HepG2 (cell line): ENCODE results near the gene CFAP73. TPM values are rescaled to one million over a fixed set of nuclear protein-coding genes. Genes with fewer than 3 reads are reported as not detected.

ENCODE experiments used
- ATAC-seq: fragments of 200-7000 bp; cut with Tn5 transposase; 3 replicates; pipeline ENCODE4 v1.9.1; 2020; ENCODE audit warnings: mild to moderate bottlenecking, moderate library complexity
- BruUV-seq: library from RNA; stranded (reverse); fragments of 400-500 nt; replicated peaks from 2 replicates; lab custom pipeline; 2021; lab: Mats Ljungman, UMichigan
- CTCF ChIA-PET: fragments of 300-600 bp; formaldehyde crosslinking; extraction: SDS; loops from one replicate; lab custom pipeline; 2021; ENCODE audit warnings: low total read pairs, inconsistent platforms, low intra/inter-chr PET ratio; lab: Yijun Ruan, JAX
- POLR2A ChIA-PET: fragments of 350-600 bp; sonication (Branson Sonifier 250); formaldehyde crosslinking; loops from one replicate; lab custom pipeline; 2020; ENCODE audit warnings: antibody characterized with exemption, inconsistent platforms; lab: Yijun Ruan, JAX
- DNase-seq: peaks from one replicate; pipeline ENCODE4 v3.0.0-alpha.2; 2015; ENCODE audit warnings: low spot score
- FAIRE-seq: peaks from 3 replicates; lab custom pipeline; 2011; peaks lifted over from hg19 to GRCh38; lab: Jason Lieb, UNC
- H2AFZ ChIP-seq: one replicate; pipeline ENCODE4 v1.6.1; 2011; ENCODE audit warnings: low read length, inconsistent platforms
- H3K27ac ChIP-seq: fragments of 300-600 bp; 3 replicates; pipeline ENCODE4 v1.8.0; 2011; ENCODE audit warnings: mixed run types, mild to moderate bottlenecking, mixed read lengths, low read length, inconsistent platforms; ENCODE audit not compliant: insufficient read depth; ENCODE audit errors: extremely low read length
- H3K27me3 ChIP-seq, 2 experiments: fragments of 200-600 bp in 1 of 2; 2 replicates in 1 of 2; 3 replicates in 1 of 2; pipeline versions ENCODE4 v1.6.0 to v1.8.0; 2011; ENCODE audit warnings: low read length in 2 of 2, mild to moderate bottlenecking in 2 of 2, moderate library complexity in 2 of 2, inconsistent platforms in 1 of 2; ENCODE audit not compliant: insufficient read depth in 2 of 2, control insufficient read depth in 1 of 2
- H3K36me3 ChIP-seq, 2 experiments: fragments of 200-600 bp in 1 of 2; replicated peaks in 1 of 2; 2 replicates in 1 of 2; 3 replicates in 1 of 2; pipeline versions ENCODE4 v1.5.1 to v1.8.0; 2011; ENCODE audit warnings: low read length in 2 of 2, inconsistent platforms in 1 of 2; ENCODE audit not compliant: insufficient read depth in 2 of 2, control insufficient read depth in 1 of 2
- H3K4me1 ChIP-seq: 2 replicates; pipeline ENCODE4 v1.5.1; 2012; ENCODE audit warnings: low read length, inconsistent platforms; ENCODE audit not compliant: insufficient read depth
- H3K4me2 ChIP-seq: 2 replicates; pipeline ENCODE4 v1.6.0; 2011; ENCODE audit warnings: low read depth, low read length, inconsistent platforms
- H3K4me3 ChIP-seq, 3 experiments: fragments of 200-600 bp in 1 of 3; sonication (generic), shearing (Covaris generic) in 1 of 3; replicated peaks in 1 of 3; 2 replicates each; pipeline ENCODE4 v1.5.1; 2011 to 2016; ENCODE audit warnings: low read length in 3 of 3, inconsistent platforms in 2 of 3, low read depth in 2 of 3, mild to moderate bottlenecking in 2 of 3, control low read depth in 1 of 3, mixed read lengths in 1 of 3; ENCODE audit not compliant: insufficient read depth in 1 of 3
- H3K79me2 ChIP-seq: one replicate; pipeline ENCODE4 v1.6.1; 2011; ENCODE audit warnings: low read length, inconsistent platforms; ENCODE audit not compliant: insufficient read depth
- H3K9ac ChIP-seq: 2 replicates; pipeline ENCODE4 v1.6.0; 2011; ENCODE audit warnings: mild to moderate bottlenecking, low read depth, low read length, inconsistent platforms; ENCODE audit not compliant: insufficient read depth
- H3K9me3 ChIP-seq: 2 replicates; pipeline ENCODE4 v1.5.1; 2012; ENCODE audit warnings: mild to moderate bottlenecking, low read length
- H4K20me1 ChIP-seq: 2 replicates; pipeline ENCODE4 v1.6.0; 2011; ENCODE audit warnings: inconsistent platforms, mild to moderate bottlenecking, low read length, moderate library complexity; ENCODE audit not compliant: insufficient read depth
- DPF2 ChIP-seq: sonication (generic); formaldehyde crosslinking; IDR thresholded peaks from 2 replicates; pipeline ENCODE4 v1.4.0; 2020; ENCODE audit warnings: mild to moderate bottlenecking, low read depth, missing genetic modification reagents, borderline replicate concordance
- FOXM1 ChIP-seq: sonication (generic); formaldehyde crosslinking; IDR thresholded peaks from 2 replicates; pipeline ENCODE4 v1.5.0; 2020; ENCODE audit warnings: missing genetic modification reagents
- FOXO1 ChIP-seq: sonication (generic); formaldehyde crosslinking; IDR thresholded peaks from 2 replicates; pipeline ENCODE4 v1.4.0; 2020; ENCODE audit warnings: missing genetic modification reagents
- NR1H2 ChIP-seq: sonication (generic); formaldehyde crosslinking; IDR thresholded peaks from 2 replicates; pipeline ENCODE4 v1.8.1; 2022; ENCODE audit warnings: low read depth, missing genetic modification reagents, borderline replicate concordance
- PHF20 ChIP-seq: sonication (generic); formaldehyde crosslinking; IDR thresholded peaks from 2 replicates; pipeline ENCODE4 v1.5.0; 2020; ENCODE audit warnings: mild to moderate bottlenecking, missing genetic modification reagents
- SP4 ChIP-seq: sonication (generic); formaldehyde crosslinking; IDR thresholded peaks from 2 replicates; pipeline ENCODE4 v1.8.1; 2023; ENCODE audit warnings: mild to moderate bottlenecking, missing genetic modification reagents
- TOE1 ChIP-seq: sonication (generic); formaldehyde crosslinking; IDR thresholded peaks from 2 replicates; pipeline ENCODE4 v1.4.0; 2020; ENCODE audit warnings: mild to moderate bottlenecking, missing genetic modification reagents
- ZNF33B ChIP-seq: sonication (generic); formaldehyde crosslinking; IDR thresholded peaks from 2 replicates; pipeline ENCODE4 v1.5.1; 2020; ENCODE audit warnings: mild to moderate bottlenecking, missing genetic modification reagents
- WGBS: methylation state at CpG from one replicate; pipeline ENCODE4 v1.1.6; 2017; ENCODE audit warnings: low lambda C conversion rate; 5-methylcytosine and 5-hydroxymethylcytosine counted together
- in situ Hi-C: cut with HindIII; loops from 2 replicates; pipeline ENCODE4 v1.10.0; 2017; ENCODE audit warnings: low pct_unique_long_range_greater_than_20kb; ENCODE audit not compliant: extremely low pct_ligation_motif_present
- intact Hi-C: fragments of 100-400 bp; cut with micrococcal nuclease; formaldehyde crosslinking; loops from one replicate; pipeline ENCODE4 v1.10.0; 2022; ENCODE audit not compliant: unreplicated experiment
- polyA plus RNA-seq, 8 experiments: library from polyadenylated mRNA; depleted of rRNA in 3 of 8; stranded (reverse) in 7 of 8; unstranded in 1 of 8; fragments of >200 nt; fragmentation: Illumina TruSeq in 4 of 8; extraction: Trizol in 4 of 8; gene quantifications; 2 replicates each; pipeline versions ENCODE4 v1.2.1 to v1.2.3, GENCODE V29; 2011 to 2016; ENCODE audit warnings: low read depth in 4 of 8, missing spikeins in 1 of 8, mixed read lengths in 1 of 8; ENCODE audit not compliant: insufficient read depth in 1 of 8
- total RNA-seq, 5 experiments: library from RNA; depleted of rRNA; stranded (reverse); fragments of >200 nt; fragmentation: Illumina TruSeq; extraction: Trizol; gene quantifications; 2 replicates each; pipeline ENCODE4 v1.2.3, GENCODE V29; 2016; ENCODE audit warnings: low read depth in 1 of 5
- TF ChIP-seq, protein P1 (sequence below), 2 experiments: IDR thresholded peaks; 2 replicates each; pipeline ENCODE4 v1.6.1; 2011 to 2012; ENCODE audit warnings: low read length in 2 of 2, borderline replicate concordance in 1 of 2, low read depth in 1 of 2, mild to moderate bottlenecking in 1 of 2, moderate library complexity in 1 of 2
- TF ChIP-seq, protein P2 (sequence below): sonication (generic); formaldehyde crosslinking; IDR thresholded peaks from 2 replicates; pipeline ENCODE4 v1.4.0; 2020; ENCODE audit warnings: missing genetic modification reagents
- TF ChIP-seq, protein P3 (sequence below): sonication (generic); formaldehyde crosslinking; conservative IDR thresholded peaks from 2 replicates; pipeline ENCODE4 v1.8.0; 2022; ENCODE audit warnings: mild to moderate bottlenecking, moderate library complexity, missing genetic modification reagents
- TF ChIP-seq, protein P4 (sequence below): sonication (generic); formaldehyde crosslinking; IDR thresholded peaks from 2 replicates; pipeline ENCODE4 v1.4.0; 2020; ENCODE audit warnings: missing genetic modification reagents
- TF ChIP-seq, protein P5 (sequence below): sonication (generic); formaldehyde crosslinking; IDR thresholded peaks from 2 replicates; pipeline ENCODE4 v1.5.1; 2020; ENCODE audit warnings: missing genetic modification reagents, mild to moderate bottlenecking, borderline replicate concordance

The CFAP73 gene
- total and polyA plus RNA-seq, 2 of the 13 experiments (the other 11 are each of a cell fraction or from before 2014, with no cell fraction given) = not detected

DNA sequence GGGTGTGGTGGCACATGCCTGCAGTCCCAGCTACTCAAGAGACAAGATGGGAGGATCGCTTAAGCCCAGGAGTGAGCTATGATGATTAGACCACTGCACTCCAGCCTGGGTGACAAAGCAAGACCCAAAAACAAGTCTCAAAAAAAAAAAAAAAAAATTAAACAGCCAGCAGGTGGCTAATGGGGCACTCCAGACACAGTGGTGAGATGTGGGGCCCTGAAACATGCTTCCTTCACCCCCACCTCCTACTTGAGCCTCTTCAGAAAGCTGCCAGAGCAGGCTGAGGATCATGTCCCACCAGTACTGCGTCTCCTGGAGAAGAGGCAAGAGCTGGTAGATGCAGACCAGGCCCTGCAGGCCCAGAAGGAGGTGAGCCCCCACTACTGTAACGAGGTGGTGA, 2.1 kb downstream of the CFAP73 start:
- FAIRE-seq (no peak), DNase-seq (no peak), ATAC-seq (no peak)
- Histone ChIP-seq H3K36me3 (no peaks in the 10 kb centered on the region), H3K27me3 (peaks cover 0 to 45% of the 10 kb centered on the region in 2 experiments; a peak in 4 of 5 replicates), H3K9me3 (no peaks in the 10 kb centered on the region), H3K4me1 (peaks cover 18% of the 10 kb centered on the region), H3K4me2 (no peak overlapping the region), H3K4me3 (no peak overlapping the region), H3K79me2 (no peaks in the 10 kb centered on the region), H4K20me1 (no peaks in the 10 kb centered on the region), H3K9ac (no peak overlapping the region), H3K27ac (no peak overlapping the region), H2AFZ (no peak overlapping the region)
- ChIA-PET CTCF (no interaction called here), POLR2A (no interaction called here)
- no TSS peak for BruUV-seq
- WGBS = 39% methylated on average over 3 of the region's 3 CpGs
- in situ Hi-C loops (no loop called here), intact Hi-C loops (loop anchor here (2.0 kb wide), 1 partner anchor 103 kb away; no protein-coding TSS in a partner anchor)
- TF ChIP-seq SP4 (CRISPR knock-in tag) (no peak), DPF2 (CRISPR knock-in tag) (no peak), PHF20 (no peak), NR1H2 (CRISPR knock-in tag) (no peak), TOE1 (CRISPR knock-in tag) (no peak), FOXM1 (CRISPR knock-in tag) (no peak), FOXO1 (CRISPR knock-in tag) (no peak), ZNF33B (no peak)
- TF ChIP-seq, protein P1, sequence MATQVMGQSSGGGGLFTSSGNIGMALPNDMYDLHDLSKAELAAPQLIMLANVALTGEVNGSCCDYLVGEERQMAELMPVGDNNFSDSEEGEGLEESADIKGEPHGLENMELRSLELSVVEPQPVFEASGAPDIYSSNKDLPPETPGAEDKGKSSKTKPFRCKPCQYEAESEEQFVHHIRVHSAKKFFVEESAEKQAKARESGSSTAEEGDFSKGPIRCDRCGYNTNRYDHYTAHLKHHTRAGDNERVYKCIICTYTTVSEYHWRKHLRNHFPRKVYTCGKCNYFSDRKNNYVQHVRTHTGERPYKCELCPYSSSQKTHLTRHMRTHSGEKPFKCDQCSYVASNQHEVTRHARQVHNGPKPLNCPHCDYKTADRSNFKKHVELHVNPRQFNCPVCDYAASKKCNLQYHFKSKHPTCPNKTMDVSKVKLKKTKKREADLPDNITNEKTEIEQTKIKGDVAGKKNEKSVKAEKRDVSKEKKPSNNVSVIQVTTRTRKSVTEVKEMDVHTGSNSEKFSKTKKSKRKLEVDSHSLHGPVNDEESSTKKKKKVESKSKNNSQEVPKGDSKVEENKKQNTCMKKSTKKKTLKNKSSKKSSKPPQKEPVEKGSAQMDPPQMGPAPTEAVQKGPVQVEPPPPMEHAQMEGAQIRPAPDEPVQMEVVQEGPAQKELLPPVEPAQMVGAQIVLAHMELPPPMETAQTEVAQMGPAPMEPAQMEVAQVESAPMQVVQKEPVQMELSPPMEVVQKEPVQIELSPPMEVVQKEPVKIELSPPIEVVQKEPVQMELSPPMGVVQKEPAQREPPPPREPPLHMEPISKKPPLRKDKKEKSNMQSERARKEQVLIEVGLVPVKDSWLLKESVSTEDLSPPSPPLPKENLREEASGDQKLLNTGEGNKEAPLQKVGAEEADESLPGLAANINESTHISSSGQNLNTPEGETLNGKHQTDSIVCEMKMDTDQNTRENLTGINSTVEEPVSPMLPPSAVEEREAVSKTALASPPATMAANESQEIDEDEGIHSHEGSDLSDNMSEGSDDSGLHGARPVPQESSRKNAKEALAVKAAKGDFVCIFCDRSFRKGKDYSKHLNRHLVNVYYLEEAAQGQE (IDR thresholded peaks at IDR 0.05; ENCODE audit: borderline replicate concordance in 1 of 2, low read depth in 1 of 2, low read length in 2 of 2) = no peak
- TF ChIP-seq, protein P2, sequence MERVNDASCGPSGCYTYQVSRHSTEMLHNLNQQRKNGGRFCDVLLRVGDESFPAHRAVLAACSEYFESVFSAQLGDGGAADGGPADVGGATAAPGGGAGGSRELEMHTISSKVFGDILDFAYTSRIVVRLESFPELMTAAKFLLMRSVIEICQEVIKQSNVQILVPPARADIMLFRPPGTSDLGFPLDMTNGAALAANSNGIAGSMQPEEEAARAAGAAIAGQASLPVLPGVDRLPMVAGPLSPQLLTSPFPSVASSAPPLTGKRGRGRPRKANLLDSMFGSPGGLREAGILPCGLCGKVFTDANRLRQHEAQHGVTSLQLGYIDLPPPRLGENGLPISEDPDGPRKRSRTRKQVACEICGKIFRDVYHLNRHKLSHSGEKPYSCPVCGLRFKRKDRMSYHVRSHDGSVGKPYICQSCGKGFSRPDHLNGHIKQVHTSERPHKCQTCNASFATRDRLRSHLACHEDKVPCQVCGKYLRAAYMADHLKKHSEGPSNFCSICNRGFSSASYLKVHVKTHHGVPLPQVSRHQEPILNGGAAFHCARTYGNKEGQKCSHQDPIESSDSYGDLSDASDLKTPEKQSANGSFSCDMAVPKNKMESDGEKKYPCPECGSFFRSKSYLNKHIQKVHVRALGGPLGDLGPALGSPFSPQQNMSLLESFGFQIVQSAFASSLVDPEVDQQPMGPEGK (CRISPR knock-in tag) = no peak
- TF ChIP-seq, protein P3, sequence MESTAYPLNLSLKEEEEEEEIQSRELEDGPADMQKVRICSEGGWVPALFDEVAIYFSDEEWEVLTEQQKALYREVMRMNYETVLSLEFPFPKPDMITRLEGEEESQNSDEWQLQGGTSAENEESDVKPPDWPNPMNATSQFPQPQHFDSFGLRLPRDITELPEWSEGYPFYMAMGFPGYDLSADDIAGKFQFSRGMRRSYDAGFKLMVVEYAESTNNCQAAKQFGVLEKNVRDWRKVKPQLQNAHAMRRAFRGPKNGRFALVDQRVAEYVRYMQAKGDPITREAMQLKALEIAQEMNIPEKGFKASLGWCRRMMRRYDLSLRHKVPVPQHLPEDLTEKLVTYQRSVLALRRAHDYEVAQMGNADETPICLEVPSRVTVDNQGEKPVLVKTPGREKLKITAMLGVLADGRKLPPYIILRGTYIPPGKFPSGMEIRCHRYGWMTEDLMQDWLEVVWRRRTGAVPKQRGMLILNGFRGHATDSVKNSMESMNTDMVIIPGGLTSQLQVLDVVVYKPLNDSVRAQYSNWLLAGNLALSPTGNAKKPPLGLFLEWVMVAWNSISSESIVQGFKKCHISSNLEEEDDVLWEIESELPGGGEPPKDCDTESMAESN (CRISPR knock-in tag) = no peak
- TF ChIP-seq, protein P4, sequence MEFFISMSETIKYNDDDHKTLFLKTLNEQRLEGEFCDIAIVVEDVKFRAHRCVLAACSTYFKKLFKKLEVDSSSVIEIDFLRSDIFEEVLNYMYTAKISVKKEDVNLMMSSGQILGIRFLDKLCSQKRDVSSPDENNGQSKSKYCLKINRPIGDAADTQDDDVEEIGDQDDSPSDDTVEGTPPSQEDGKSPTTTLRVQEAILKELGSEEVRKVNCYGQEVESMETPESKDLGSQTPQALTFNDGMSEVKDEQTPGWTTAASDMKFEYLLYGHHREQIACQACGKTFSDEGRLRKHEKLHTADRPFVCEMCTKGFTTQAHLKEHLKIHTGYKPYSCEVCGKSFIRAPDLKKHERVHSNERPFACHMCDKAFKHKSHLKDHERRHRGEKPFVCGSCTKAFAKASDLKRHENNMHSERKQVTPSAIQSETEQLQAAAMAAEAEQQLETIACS (CRISPR knock-in tag) = no peak
- TF ChIP-seq, protein P5, sequence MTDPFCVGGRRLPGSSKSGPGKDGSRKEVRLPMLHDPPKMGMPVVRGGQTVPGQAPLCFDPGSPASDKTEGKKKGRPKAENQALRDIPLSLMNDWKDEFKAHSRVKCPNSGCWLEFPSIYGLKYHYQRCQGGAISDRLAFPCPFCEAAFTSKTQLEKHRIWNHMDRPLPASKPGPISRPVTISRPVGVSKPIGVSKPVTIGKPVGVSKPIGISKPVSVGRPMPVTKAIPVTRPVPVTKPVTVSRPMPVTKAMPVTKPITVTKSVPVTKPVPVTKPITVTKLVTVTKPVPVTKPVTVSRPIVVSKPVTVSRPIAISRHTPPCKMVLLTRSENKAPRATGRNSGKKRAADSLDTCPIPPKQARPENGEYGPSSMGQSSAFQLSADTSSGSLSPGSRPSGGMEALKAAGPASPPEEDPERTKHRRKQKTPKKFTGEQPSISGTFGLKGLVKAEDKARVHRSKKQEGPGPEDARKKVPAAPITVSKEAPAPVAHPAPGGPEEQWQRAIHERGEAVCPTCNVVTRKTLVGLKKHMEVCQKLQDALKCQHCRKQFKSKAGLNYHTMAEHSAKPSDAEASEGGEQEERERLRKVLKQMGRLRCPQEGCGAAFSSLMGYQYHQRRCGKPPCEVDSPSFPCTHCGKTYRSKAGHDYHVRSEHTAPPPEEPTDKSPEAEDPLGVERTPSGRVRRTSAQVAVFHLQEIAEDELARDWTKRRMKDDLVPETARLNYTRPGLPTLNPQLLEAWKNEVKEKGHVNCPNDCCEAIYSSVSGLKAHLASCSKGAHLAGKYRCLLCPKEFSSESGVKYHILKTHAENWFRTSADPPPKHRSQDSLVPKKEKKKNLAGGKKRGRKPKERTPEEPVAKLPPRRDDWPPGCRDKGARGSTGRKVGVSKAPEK (CRISPR knock-in tag) = no peak
